Measurements from ENCODE around the gene TBC1D10A.

TBC1D10A gene

GRCh38 chr22:30371981-30372380 is 45.2 kb upstream of the TBC1D10A start:
- TF ChIP-seq REST (IDR thresholded peaks at IDR 0.05; ENCODE audit: insufficient read depth in 1 of 2, low read depth in 2 of 2, low read length in 2 of 2), result no peak
- no peak for TF ChIP-seq POLR2AphosphoS5 (IDR thresholded peaks at IDR 0.05; ENCODE audit: low read depth, low read length)
- TF ChIP-seq FOXP2 (optimal IDR thresholded peaks at IDR 0.05; ENCODE audit: borderline replicate concordance, extremely low read depth, extremely low read length, insufficient read depth), result no peak
- no peak for TF ChIP-seq TAF1 (IDR thresholded peaks at IDR 0.05; ENCODE audit: borderline replicate concordance, insufficient read depth, low read length)
- no peak for TF ChIP-seq SIN3A (IDR thresholded peaks at IDR 0.05; ENCODE audit: borderline replicate concordance, insufficient read depth, low read length)

GRCh38 chr22:30371321-30371720 is 44.6 kb upstream of the TBC1D10A start:
- no peak for TF ChIP-seq POLR2AphosphoS5 (IDR thresholded peaks at IDR 0.05; ENCODE audit: low read depth, low read length)
- TF ChIP-seq TAF1 (IDR thresholded peaks at IDR 0.05; ENCODE audit: borderline replicate concordance, insufficient read depth, low read length), result no peak
- no peak for TF ChIP-seq REST (IDR thresholded peaks at IDR 0.05; ENCODE audit: insufficient read depth in 1 of 2, low read depth in 2 of 2, low read length in 2 of 2)

GRCh38 chr22:30370641-30371230 is 44.0 kb upstream of the TBC1D10A start:
- TF ChIP-seq REST (IDR thresholded peaks at IDR 0.05; ENCODE audit: insufficient read depth in 1 of 2, low read depth in 2 of 2, low read length in 2 of 2), result no peak
- TF ChIP-seq TAF1 (IDR thresholded peaks at IDR 0.05; ENCODE audit: borderline replicate concordance, insufficient read depth, low read length), result no peak
- no peak for TF ChIP-seq POLR2AphosphoS5 (IDR thresholded peaks at IDR 0.05; ENCODE audit: low read depth, low read length)
- no peak for TF ChIP-seq FOXP2 (optimal IDR thresholded peaks at IDR 0.05; ENCODE audit: borderline replicate concordance, extremely low read depth, extremely low read length, insufficient read depth)
- no peak for TF ChIP-seq SIN3A (IDR thresholded peaks at IDR 0.05; ENCODE audit: borderline replicate concordance, insufficient read depth, low read length)

GRCh38 chr22:30368420-30368819 is 41.7 kb upstream of the TBC1D10A start:
- TF ChIP-seq REST (IDR thresholded peaks at IDR 0.05; ENCODE audit: insufficient read depth in 1 of 2, low read depth in 2 of 2, low read length in 2 of 2) (no peak), SIN3A (IDR thresholded peaks at IDR 0.05; ENCODE audit: borderline replicate concordance, insufficient read depth, low read length) (no peak), POLR2AphosphoS5 (IDR thresholded peaks at IDR 0.05; ENCODE audit: low read depth, low read length) (no peak), FOXP2 (optimal IDR thresholded peaks at IDR 0.05; ENCODE audit: borderline replicate concordance, extremely low read depth, extremely low read length, insufficient read depth) (no peak), TAF1 (IDR thresholded peaks at IDR 0.05; ENCODE audit: borderline replicate concordance, insufficient read depth, low read length) (no peak)

- no peak for TF ChIP-seq REST (IDR thresholded peaks at IDR 0.05; ENCODE audit: insufficient read depth in 1 of 2, low read depth in 2 of 2, low read length in 2 of 2)
- no peak for TF ChIP-seq POLR2AphosphoS5 (IDR thresholded peaks at IDR 0.05; ENCODE audit: low read depth, low read length)
- TF ChIP-seq SIN3A (IDR thresholded peaks at IDR 0.05; ENCODE audit: borderline replicate concordance, insufficient read depth, low read length), result no peak
- no peak for TF ChIP-seq FOXP2 (optimal IDR thresholded peaks at IDR 0.05; ENCODE audit: borderline replicate concordance, extremely low read depth, extremely low read length, insufficient read depth)
- TF ChIP-seq TAF1 (IDR thresholded peaks at IDR 0.05; ENCODE audit: borderline replicate concordance, insufficient read depth, low read length), result no peak
Observed at GRCh38 chr22:30365891-30366290, 39.1 kb upstream of the TBC1D10A start.
